ENCODE results near the gene LHX3. TPM values are rescaled to one million over a fixed set of nuclear protein-coding genes. Genes with fewer than 3 reads are reported as not detected.

The LHX3 gene
- total and polyA plus RNA-seq, 2 of the 4 experiments (the other 2 are of a cell fraction), result not detected

- no peak overlapping the region for H3K9ac ChIP-seq (ENCODE audit: low read depth, low read length)
- intact Hi-C loops (cut with micrococcal nuclease) (no loop called here), dilution Hi-C loops (cut with HindIII; ENCODE audit: low sequenced_read_pairs, unreplicated experiment) (no loop called here), in situ Hi-C loops (cut with MboI; ENCODE audit: low sequenced_read_pairs) (no loop called here)
- H2AFZ ChIP-seq (replicated peaks; ENCODE audit: low read length, poor library complexity), result no peak overlapping the region
- H3K4me3 ChIP-seq (ENCODE audit: insufficient read depth, low read depth, low read length), result no peak overlapping the region
- H2AK5ac ChIP-seq (ENCODE audit: low read depth, low read length), result no peak overlapping the region
- no peak overlapping the region for H3K56ac ChIP-seq (ENCODE audit: extremely low read depth, insufficient read depth, low read length)
- no peaks in the 10 kb centered on the region for H3K9me3 ChIP-seq (ENCODE audit: control insufficient read depth, insufficient read depth, low read length)
- no peak overlapping the region for H3K23ac ChIP-seq (ENCODE audit: low read depth, low read length)
- DNase-seq, result no peak
- H2AK9ac ChIP-seq (replicated peaks; ENCODE audit: low read depth, low read length, poor library complexity), result no peak overlapping the region
- H2BK20ac ChIP-seq (ENCODE audit: low read depth, low read length), result no peak overlapping the region
- BruUV-seq (replicated peaks), result no TSS peak
- no peak overlapping the region for H4K5ac ChIP-seq (ENCODE audit: low read depth, low read length)
- no peak for TF ChIP-seq RCOR1 (IDR thresholded peaks at IDR 0.05; ENCODE audit: insufficient replicate concordance, low read length)
- H3K4me1 ChIP-seq (ENCODE audit: control insufficient read depth, insufficient read depth, low read length), result peaks cover 5% of the 10 kb centered on the region
- no peak overlapping the region for H2BK120ac ChIP-seq (ENCODE audit: low read depth, low read length)
- POLR2A ChIA-PET (ENCODE audit: unreplicated experiment), result no interaction called here
- H2BK15ac ChIP-seq (ENCODE audit: low read depth, low read length), result no peak overlapping the region
- no peak overlapping the region for H3K27ac ChIP-seq (ENCODE audit: insufficient read depth, low read length)
- no peaks in the 10 kb centered on the region for H3K79me1 ChIP-seq (ENCODE audit: low read depth in 1 of 2, low read length in 2 of 2)
- H3K18ac ChIP-seq (ENCODE audit: low read depth, low read length), result no peak overlapping the region
- H3K4me2 ChIP-seq (ENCODE audit: low read depth, low read length), result no peak overlapping the region
- no peak overlapping the region for H2BK5ac ChIP-seq (ENCODE audit: low read depth, low read length, poor library complexity, severe bottlenecking)
- WGBS, 2 experiments (ENCODE audit: extremely low coverage in 2 of 2, insufficient read length in 1 of 2), result 87% methylated on average over 13 of the region's 29 CpGs; no CpG with 5 or more reads in 1 of the 2 experiments
- no peak overlapping the region for H4K8ac ChIP-seq (ENCODE audit: low read depth in 2 of 2, low read length in 2 of 2)
- CTCF ChIA-PET, result no interaction called here
- no peak overlapping the region for H3K14ac ChIP-seq (replicated peaks; ENCODE audit: low read depth, low read length)
- H3K4ac ChIP-seq (ENCODE audit: low read depth, low read length), result no peak overlapping the region
- peaks cover 43% of the 10 kb centered on the region for H3K27me3 ChIP-seq (ENCODE audit: control insufficient read depth, insufficient read depth, low read length)
- no peak overlapping the region for H4K91ac ChIP-seq (ENCODE audit: insufficient read depth, low read depth, low read length)
- ATAC-seq (ENCODE audit: low read depth), result no peak
- H3K9me1 ChIP-seq (ENCODE audit: insufficient read depth, low read length), result no peaks in the 10 kb centered on the region
- no peaks in the 10 kb centered on the region for H3K36me3 ChIP-seq (ENCODE audit: control insufficient read depth, insufficient read depth, low read length)
- no peaks in the 10 kb centered on the region for H4K20me1 ChIP-seq (ENCODE audit: insufficient read depth, low read length)
Observed at GRCh38 chr9:136252281-136252680, 47.4 kb upstream of the LHX3 start.

Measured in IMR-90 (cell line).